GM12878 (cell line): ENCODE measurements around the gene LAIR1. TPM values are rescaled to one million over a fixed set of nuclear protein-coding genes. Genes with fewer than 3 reads are reported as not detected.

ENCODE experiments used
- BACH1 ChIP-seq: fragments of 450-650 bp; IDR thresholded peaks from 2 replicates; pipeline ENCODE4 v1.6.1; 2017; ENCODE audit warnings: mild to moderate bottlenecking, borderline replicate concordance
- CHD1 ChIP-seq: IDR thresholded peaks from 2 replicates; pipeline ENCODE4 v1.6.1; 2012; ENCODE audit warnings: low read depth, low read length, improper control_type of control experiment
- CHD4 ChIP-seq: fragments of 200-600 bp; sonication (generic); IDR thresholded peaks from 2 replicates; pipeline ENCODE4 v1.6.1; 2016; ENCODE audit warnings: mild to moderate bottlenecking
- FOXM1 ChIP-seq: IDR thresholded peaks from 2 replicates; pipeline ENCODE4 v1.6.1; 2012; ENCODE audit warnings: low read depth, mild to moderate bottlenecking, inconsistent platforms, low read length, moderate library complexity
- HDAC6 ChIP-seq: fragments of 200-600 bp; sonication (generic); IDR thresholded peaks from one replicate; pipeline ENCODE4 v1.8.0; 2017; ENCODE audit warnings: antibody characterized with exemption; ENCODE audit not compliant: unreplicated experiment
- JUNB ChIP-seq: IDR thresholded peaks from 2 replicates; pipeline ENCODE4 v1.6.1; 2016; ENCODE audit warnings: antibody characterized with exemption, mild to moderate bottlenecking
- KDM1A ChIP-seq: fragments of 200-600 bp; sonication (generic); IDR thresholded peaks from 2 replicates; pipeline ENCODE4 v1.6.1; 2016; ENCODE audit warnings: borderline replicate concordance
- KLF5 ChIP-seq: fragments of 450-650 bp; IDR thresholded peaks from 2 replicates; pipeline ENCODE4 v1.6.1; 2014; ENCODE audit warnings: mild to moderate bottlenecking; ENCODE audit not compliant: partially characterized antibody
- MEF2A ChIP-seq: IDR thresholded peaks from 2 replicates; pipeline ENCODE4 v1.6.1; 2011; ENCODE audit warnings: low read depth, mild to moderate bottlenecking, low read length, moderate library complexity; ENCODE audit not compliant: insufficient read depth
- NFYB ChIP-seq: IDR thresholded peaks from 2 replicates; pipeline ENCODE4 v1.6.1; 2011; ENCODE audit warnings: low read depth, mild to moderate bottlenecking, low read length, improper control_type of control experiment, moderate library complexity; ENCODE audit not compliant: insufficient read depth
- NR2C2 ChIP-seq: IDR thresholded peaks from 2 replicates; pipeline ENCODE4 v1.6.1; 2011; ENCODE audit warnings: borderline replicate concordance, low read depth; ENCODE audit not compliant: control insufficient read depth, insufficient read length
- RAD21 ChIP-seq: IDR thresholded peaks from 2 replicates; pipeline ENCODE4 v1.6.1; 2011; ENCODE audit warnings: mild to moderate bottlenecking, low read depth, low read length, moderate library complexity; ENCODE audit not compliant: insufficient read depth
- SMAD5 ChIP-seq: IDR thresholded peaks from 2 replicates; pipeline ENCODE4 v1.6.1; 2016; ENCODE audit warnings: antibody characterized with exemption, low read depth
- STAT1 ChIP-seq: fragments of 450-650 bp; conservative IDR thresholded peaks from 2 replicates; pipeline ENCODE4 v1.6.1; 2014; ENCODE audit warnings: antibody characterized with exemption, mild to moderate bottlenecking
- TARDBP ChIP-seq: IDR thresholded peaks from 2 replicates; pipeline ENCODE4 v1.6.1; 2016; ENCODE audit warnings: borderline replicate concordance
- TCF7 ChIP-seq: IDR thresholded peaks from 2 replicates; pipeline ENCODE4 v1.6.1; 2014; ENCODE audit warnings: antibody characterized with exemption, borderline replicate concordance
- ZBED1 ChIP-seq: IDR thresholded peaks from 2 replicates; pipeline ENCODE4 v1.6.1; 2016; ENCODE audit warnings: borderline replicate concordance
- ZNF207 ChIP-seq: fragments of 450-650 bp; IDR thresholded peaks from 2 replicates; pipeline ENCODE4 v1.6.1; 2014; ENCODE audit warnings: antibody characterized with exemption, mild to moderate bottlenecking, borderline replicate concordance
- ZNF24 ChIP-seq: fragments of 450-650 bp; IDR thresholded peaks from 2 replicates; pipeline ENCODE4 v1.6.1; 2017; ENCODE audit warnings: antibody characterized with exemption, mild to moderate bottlenecking
- ZNF622 ChIP-seq: fragments of 450-650 bp; IDR thresholded peaks from 2 replicates; pipeline ENCODE4 v1.6.1; 2017; ENCODE audit warnings: mild to moderate bottlenecking, inconsistent platforms
- polyA plus RNA-seq, 11 experiments: library from polyadenylated mRNA; depleted of rRNA in 4 of 11; unstranded in 6 of 11; stranded (reverse) in 5 of 11; fragments of >200 nt; fragmentation: Nextera tagmentation in 4 of 11; fragmentation: Illumina TruSeq in 1 of 11; extraction: Ambion mirVana in 4 of 11; extraction: Trizol in 1 of 11; gene quantifications; 1 replicate in 1 of 11; 2 replicates in 10 of 11; pipeline versions ENCODE4 v1.2.1 to v1.2.3, GENCODE V29; 2011 to 2016; ENCODE audit warnings: inconsistent platforms in 2 of 11, missing spikeins in 2 of 11, low read depth in 1 of 11
- total RNA-seq, 4 experiments: library from RNA; depleted of rRNA in 3 of 4; stranded (reverse); fragments of >200 nt in 3 of 4; fragmentation: Illumina TruSeq in 1 of 4; extraction: Trizol in 1 of 4; gene quantifications; 2 replicates each; pipeline versions ENCODE4 v1.2.1 to v1.2.3, GENCODE V29; 2013 to 2021
- TF ChIP-seq, protein P1 (sequence below): fragments of 450-650 bp; IDR thresholded peaks from 2 replicates; pipeline ENCODE4 v1.6.1; 2017; ENCODE audit warnings: borderline replicate concordance
- TF ChIP-seq, protein P2 (sequence below): fragments of 450-650 bp; IDR thresholded peaks from 2 replicates; pipeline ENCODE4 v1.6.1; 2016; ENCODE audit warnings: mild to moderate bottlenecking
- TF ChIP-seq, protein P3 (sequence below): IDR thresholded peaks from 2 replicates; pipeline ENCODE4 v1.6.1; 2012; ENCODE audit warnings: low read length, inconsistent platforms
- TF ChIP-seq, protein P4 (sequence below): fragments of 450-650 bp; formaldehyde crosslinking; IDR thresholded peaks from 2 replicates; pipeline ENCODE4 v1.4.0; 2022; ENCODE audit warnings: mild to moderate bottlenecking, moderate library complexity
- TF ChIP-seq, protein P5 (sequence below): IDR thresholded peaks from 2 replicates; pipeline ENCODE4 v1.6.1; 2012; ENCODE audit warnings: low read depth, low read length, improper control_type of control experiment

LAIR1 gene
- total and polyA plus RNA-seq, 10 of the 15 experiments (the other 5 are each of a cell fraction or from before 2014, with no cell fraction given), result 8.6 to 58.2 (median 35.3) TPM

DNA sequence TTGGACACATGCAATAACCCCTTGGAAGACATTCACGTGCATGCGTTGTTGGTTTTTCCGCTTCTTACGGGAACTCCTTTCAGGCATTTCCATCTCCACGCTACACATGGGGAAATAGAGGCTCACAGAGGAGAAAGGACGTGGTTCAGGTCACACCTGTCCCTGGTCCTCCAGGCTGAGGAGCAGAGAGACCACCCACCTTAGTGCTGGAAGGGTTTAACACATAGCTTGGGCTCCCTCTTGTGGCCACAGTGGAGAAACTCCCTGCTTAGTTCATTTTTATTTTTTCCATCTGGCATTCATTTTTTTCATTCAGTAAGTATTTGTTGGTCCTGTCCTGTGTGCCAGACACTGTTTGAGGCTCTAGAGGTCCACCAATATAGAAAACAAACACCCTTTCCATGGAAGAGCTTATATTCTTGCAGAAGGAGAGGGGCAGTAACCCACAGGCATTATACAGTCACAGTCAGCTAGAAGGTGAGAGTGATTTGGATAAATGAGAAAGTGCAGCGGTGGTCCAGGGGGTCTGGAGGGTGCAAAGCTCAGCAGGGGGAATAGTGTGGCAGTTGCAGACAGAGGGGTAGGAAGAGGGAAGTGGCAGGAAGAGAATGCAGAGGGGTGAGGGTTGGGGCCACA lies 26.3 kb upstream of the LAIR1 start (continued):
- TF ChIP-seq, protein P1, sequence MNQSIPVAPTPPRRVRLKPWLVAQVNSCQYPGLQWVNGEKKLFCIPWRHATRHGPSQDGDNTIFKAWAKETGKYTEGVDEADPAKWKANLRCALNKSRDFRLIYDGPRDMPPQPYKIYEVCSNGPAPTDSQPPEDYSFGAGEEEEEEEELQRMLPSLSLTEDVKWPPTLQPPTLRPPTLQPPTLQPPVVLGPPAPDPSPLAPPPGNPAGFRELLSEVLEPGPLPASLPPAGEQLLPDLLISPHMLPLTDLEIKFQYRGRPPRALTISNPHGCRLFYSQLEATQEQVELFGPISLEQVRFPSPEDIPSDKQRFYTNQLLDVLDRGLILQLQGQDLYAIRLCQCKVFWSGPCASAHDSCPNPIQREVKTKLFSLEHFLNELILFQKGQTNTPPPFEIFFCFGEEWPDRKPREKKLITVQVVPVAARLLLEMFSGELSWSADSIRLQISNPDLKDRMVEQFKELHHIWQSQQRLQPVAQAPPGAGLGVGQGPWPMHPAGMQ, result no peak
- TF ChIP-seq JUNB (no peak), TCF7 (no peak), TARDBP (no peak), SMAD5 (no peak), HDAC6 (no peak), STAT1 (no peak), NFYB (no peak), KDM1A (no peak), NR2C2 (no peak), KLF5 (no peak), RAD21 (peak; percentile 74), CHD1 (no peak), MEF2A (no peak), ZBED1 (no peak), ZNF622 (no peak), ZNF24 (no peak), FOXM1 (no peak), ZNF207 (no peak), BACH1 (no peak), CHD4 (no peak)
- TF ChIP-seq, protein P2, sequence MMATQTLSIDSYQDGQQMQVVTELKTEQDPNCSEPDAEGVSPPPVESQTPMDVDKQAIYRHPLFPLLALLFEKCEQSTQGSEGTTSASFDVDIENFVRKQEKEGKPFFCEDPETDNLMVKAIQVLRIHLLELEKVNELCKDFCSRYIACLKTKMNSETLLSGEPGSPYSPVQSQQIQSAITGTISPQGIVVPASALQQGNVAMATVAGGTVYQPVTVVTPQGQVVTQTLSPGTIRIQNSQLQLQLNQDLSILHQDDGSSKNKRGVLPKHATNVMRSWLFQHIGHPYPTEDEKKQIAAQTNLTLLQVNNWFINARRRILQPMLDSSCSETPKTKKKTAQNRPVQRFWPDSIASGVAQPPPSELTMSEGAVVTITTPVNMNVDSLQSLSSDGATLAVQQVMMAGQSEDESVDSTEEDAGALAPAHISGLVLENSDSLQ, result no peak
- TF ChIP-seq, protein P3, sequence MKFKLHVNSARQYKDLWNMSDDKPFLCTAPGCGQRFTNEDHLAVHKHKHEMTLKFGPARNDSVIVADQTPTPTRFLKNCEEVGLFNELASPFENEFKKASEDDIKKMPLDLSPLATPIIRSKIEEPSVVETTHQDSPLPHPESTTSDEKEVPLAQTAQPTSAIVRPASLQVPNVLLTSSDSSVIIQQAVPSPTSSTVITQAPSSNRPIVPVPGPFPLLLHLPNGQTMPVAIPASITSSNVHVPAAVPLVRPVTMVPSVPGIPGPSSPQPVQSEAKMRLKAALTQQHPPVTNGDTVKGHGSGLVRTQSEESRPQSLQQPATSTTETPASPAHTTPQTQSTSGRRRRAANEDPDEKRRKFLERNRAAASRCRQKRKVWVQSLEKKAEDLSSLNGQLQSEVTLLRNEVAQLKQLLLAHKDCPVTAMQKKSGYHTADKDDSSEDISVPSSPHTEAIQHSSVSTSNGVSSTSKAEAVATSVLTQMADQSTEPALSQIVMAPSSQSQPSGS, result no peak
- TF ChIP-seq, protein P4, sequence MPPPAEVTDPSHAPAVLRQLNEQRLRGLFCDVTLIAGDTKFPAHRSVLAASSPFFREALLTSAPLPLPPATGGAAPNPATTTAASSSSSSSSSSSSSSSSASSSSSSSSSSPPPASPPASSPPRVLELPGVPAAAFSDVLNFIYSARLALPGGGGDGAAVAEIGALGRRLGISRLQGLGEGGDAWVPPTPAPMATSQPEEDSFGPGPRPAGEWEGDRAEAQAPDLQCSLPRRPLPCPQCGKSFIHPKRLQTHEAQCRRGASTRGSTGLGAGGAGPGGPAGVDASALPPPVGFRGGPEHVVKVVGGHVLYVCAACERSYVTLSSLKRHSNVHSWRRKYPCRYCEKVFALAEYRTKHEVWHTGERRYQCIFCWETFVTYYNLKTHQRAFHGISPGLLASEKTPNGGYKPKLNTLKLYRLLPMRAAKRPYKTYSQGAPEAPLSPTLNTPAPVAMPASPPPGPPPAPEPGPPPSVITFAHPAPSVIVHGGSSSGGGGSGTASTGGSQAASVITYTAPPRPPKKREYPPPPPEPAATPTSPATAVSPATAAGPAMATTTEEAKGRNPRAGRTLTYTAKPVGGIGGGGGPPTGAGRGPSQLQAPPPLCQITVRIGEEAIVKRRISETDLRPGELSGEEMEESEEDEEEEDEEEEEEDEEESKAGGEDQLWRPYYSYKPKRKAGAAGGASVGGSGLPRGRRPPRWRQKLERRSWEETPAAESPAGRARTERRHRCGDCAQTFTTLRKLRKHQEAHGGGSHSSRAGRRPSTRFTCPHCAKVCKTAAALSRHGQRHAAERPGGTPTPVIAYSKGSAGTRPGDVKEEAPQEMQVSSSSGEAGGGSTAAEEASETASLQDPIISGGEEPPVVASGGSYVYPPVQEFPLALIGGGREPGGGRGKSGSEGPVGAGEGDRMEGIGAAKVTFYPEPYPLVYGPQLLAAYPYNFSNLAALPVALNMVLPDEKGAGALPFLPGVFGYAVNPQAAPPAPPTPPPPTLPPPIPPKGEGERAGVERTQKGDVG (CRISPR knock-in tag), result no peak
- TF ChIP-seq, protein P5, sequence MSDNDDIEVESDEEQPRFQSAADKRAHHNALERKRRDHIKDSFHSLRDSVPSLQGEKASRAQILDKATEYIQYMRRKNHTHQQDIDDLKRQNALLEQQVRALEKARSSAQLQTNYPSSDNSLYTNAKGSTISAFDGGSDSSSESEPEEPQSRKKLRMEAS, result no peak
